ENCODE measurements around the gene DNAJC16. TPM values are rescaled to one million over a fixed set of nuclear protein-coding genes. Genes with fewer than 3 reads are reported as not detected.
"Not testable (repeated sequence)": the region's sequence is repeated elsewhere in the genome, so short reads cannot be mapped to it uniquely, and the experiment has no call there.

The DNAJC16 gene
- total and polyA plus RNA-seq, 11 donors, result 4.2 to 22.8 (median 18.4) TPM

DNA sequence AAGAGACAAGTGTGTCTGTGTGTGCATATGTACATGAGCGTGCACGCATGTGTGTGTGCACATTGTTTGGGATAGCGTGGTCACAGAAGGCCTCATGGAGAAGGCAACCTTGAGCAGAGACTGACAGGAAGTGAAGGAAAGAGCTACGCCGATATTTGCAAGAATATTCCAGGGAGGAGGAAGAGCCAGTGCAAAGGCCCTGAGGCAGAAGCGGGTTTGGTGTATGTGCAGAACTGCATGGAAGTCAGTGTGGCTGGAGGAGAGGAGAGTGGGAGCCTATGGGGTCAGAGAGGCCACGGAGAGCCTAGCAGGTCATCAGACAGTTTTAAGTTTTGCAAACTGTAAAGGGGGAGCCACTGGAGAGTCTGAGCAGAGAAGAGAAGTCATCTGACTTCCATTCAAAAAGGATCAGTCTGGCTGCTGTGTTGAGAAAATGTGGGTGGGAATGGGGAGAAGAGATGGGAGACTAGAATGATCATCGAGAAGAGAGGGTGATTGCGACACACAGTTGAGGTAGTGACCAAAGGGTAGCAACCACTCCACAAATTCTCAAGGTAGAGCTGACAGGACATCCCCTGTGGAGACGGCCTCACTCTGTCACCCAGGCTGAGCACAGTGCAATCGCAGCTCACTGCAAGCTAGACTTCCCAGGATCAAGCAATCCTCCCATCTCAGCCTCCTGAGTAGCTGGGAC is 46.8 kb upstream of the DNAJC16 start:
- H3K27me3 ChIP-seq, result no peaks in the 10 kb centered on the region
- intact Hi-C loops (cut with DNase I), result no loop called here
- DNase-seq (no peak), ATAC-seq (no peak)
- peaks cover 0 to 5% (median 0%) of the 10 kb centered on the region in 12 donors for H3K4me1 ChIP-seq
- WGBS, 4 donors, result 89 to 93% (median 92%) methylated on average over 11 of the region's 11 CpGs
- no peaks in the 10 kb centered on the region for H3K36me3 ChIP-seq
- H3K9me3 ChIP-seq, result no peaks in the 10 kb centered on the region
- no peak overlapping the region for H3K4me3 ChIP-seq
- TF ChIP-seq, protein P1, sequence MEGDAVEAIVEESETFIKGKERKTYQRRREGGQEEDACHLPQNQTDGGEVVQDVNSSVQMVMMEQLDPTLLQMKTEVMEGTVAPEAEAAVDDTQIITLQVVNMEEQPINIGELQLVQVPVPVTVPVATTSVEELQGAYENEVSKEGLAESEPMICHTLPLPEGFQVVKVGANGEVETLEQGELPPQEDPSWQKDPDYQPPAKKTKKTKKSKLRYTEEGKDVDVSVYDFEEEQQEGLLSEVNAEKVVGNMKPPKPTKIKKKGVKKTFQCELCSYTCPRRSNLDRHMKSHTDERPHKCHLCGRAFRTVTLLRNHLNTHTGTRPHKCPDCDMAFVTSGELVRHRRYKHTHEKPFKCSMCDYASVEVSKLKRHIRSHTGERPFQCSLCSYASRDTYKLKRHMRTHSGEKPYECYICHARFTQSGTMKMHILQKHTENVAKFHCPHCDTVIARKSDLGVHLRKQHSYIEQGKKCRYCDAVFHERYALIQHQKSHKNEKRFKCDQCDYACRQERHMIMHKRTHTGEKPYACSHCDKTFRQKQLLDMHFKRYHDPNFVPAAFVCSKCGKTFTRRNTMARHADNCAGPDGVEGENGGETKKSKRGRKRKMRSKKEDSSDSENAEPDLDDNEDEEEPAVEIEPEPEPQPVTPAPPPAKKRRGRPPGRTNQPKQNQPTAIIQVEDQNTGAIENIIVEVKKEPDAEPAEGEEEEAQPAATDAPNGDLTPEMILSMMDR (IDR thresholded peaks at IDR 0.05), result no peak
- TF ChIP-seq POLR2A (IDR thresholded peaks at IDR 0.05), result no peak
- H3K27ac ChIP-seq, result no peak overlapping the region

DNA sequence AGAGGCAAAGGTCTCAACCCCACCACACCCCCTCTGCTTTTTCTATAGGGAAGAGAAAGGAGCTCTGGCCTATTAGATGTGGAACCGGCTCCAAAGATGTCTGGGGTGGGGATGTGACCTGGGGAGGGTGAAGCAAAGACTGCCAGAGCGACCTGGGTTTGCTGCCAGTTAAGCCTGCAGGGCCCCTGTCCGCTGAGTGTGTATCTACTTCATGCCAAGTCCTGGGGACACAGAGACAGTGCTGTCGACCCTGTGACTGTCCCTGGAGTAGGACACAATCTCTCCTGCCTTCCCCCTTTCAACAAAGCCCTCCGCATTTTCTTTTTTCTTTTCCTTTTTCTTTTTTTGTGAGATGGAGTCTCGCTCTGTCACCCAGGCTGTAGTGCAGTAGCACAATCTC is 44.2 kb upstream of the DNAJC16 start:
- WGBS, 4 donors, result 56 to 73% (median 60%) methylated on average over 6 of the region's 6 CpGs
- H3K27ac ChIP-seq; intact Hi-C loops (cut with DNase I); H3K4me3 ChIP-seq; H3K9me3 ChIP-seq; H3K36me3 ChIP-seq; H3K27me3 ChIP-seq; DNase-seq; H3K4me1 ChIP-seq: not testable (repeated sequence)
- peak in 3 of 4 donors; percentile 47 to 75 (median 54) for ATAC-seq

- H3K27ac ChIP-seq; H3K4me1 ChIP-seq; H3K36me3 ChIP-seq; DNase-seq; intact Hi-C loops (cut with DNase I); H3K9me3 ChIP-seq; H3K27me3 ChIP-seq; H3K4me3 ChIP-seq: not testable (repeated sequence)
- WGBS, 4 donors, result 77 to 91% (median 79%) methylated on average over 6 to 14 of the region's 16 CpGs
- peak in 1 of 4 donors; percentile 21 for ATAC-seq
These were observed 43.6 kb upstream of the DNAJC16 start for GRCh38 chr1:15482983-15483543.

DNA sequence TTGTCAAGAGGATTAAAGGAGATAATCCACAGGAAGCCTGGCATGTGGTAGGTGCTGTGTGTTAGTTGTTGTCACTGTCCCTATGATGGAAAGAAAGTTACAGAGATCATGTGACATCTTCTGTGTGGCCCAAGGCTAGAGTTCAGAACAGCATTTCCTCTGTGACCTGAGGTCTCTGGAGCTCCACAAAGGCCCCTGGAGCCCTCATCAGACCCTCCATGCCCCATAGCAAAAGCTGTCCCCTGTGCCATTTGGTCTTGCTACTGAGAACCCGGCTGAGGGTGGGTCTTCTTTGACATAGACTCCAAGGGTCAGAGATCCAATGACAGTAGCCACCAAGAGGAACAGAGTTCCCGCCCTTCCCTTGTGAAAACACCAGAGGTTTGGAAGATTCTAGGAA is 42.7 kb upstream of the DNAJC16 start:
- no peak for DNase-seq
- no peak overlapping the region for H3K27ac ChIP-seq
- no peak overlapping the region for H3K4me3 ChIP-seq
- intact Hi-C loops (cut with DNase I), result no loop called here
- ATAC-seq, result no peak
- no peaks in the 10 kb centered on the region for H3K9me3 ChIP-seq
- 84 to 96% (median 91%) methylated on average over 2 of the region's 2 CpGs for WGBS, 4 donors
- peaks cover 0 to 5% (median 0%) of the 10 kb centered on the region in 9 donors for H3K36me3 ChIP-seq
- H3K27me3 ChIP-seq, result no peaks in the 10 kb centered on the region
- TF ChIP-seq, protein P1 (IDR thresholded peaks at IDR 0.05), result no peak
- TF ChIP-seq POLR2A (IDR thresholded peaks at IDR 0.05), result no peak
- peaks cover 0 to 9% (median 0%) of the 10 kb centered on the region in 12 donors for H3K4me1 ChIP-seq

GRCh38 chr1:15484443-15484842 is 42.2 kb upstream of the DNAJC16 start:
- H3K9me3 ChIP-seq; H3K4me3 ChIP-seq; DNase-seq; intact Hi-C loops (cut with DNase I); ATAC-seq; H3K36me3 ChIP-seq; H3K27ac ChIP-seq; H3K27me3 ChIP-seq: not testable (repeated sequence)
- peaks cover 0 to 13% (median 0%) of the 10 kb centered on the region in 12 donors for H3K4me1 ChIP-seq
- WGBS, 4 donors, result 91 to 93% (median 92%) methylated on average over 6 of the region's 6 CpGs
